HG03432 (cell line): ENCODE data around the gene LMX1B.
"Not testable (repeated sequence)": the region's sequence is repeated elsewhere in the genome, so short reads cannot be mapped to it uniquely, and the experiment has no call there.

ENCODE experiments used
- ATAC-seq: cut with Tn5 transposase; IDR thresholded peaks from one replicate; pipeline ENCODE4 v1.9.1; 2021; ENCODE audit warnings: mild to moderate bottlenecking, moderate library complexity; ENCODE audit not compliant: unreplicated experiment

LMX1B gene

DNA sequence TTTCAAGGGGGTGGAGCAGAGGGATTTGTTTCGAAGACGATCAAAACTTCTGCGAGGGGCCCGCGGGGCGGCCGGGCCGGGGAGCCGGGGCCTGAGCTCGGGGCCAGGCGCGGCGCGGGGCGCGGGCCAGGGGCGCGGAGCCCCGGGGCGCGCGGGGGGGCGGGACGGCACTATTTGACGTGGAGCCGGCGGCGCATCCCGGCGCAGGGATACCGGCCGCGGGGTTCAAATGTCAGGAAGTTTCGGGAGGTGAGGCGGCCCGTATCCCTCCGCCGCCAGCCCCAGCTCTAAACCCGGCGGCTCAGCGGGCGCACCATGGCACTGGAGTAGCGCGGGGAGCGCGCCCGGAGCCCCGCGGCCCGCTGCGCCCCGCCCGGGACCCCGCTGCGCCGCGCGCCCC lies at the start of gene LMX1B:
Gene LMX1B (plus strand): TSS at position 278 of the 400 bp plus-strand sequence. CDS start 522 bp downstream, outside the sequence.
- no peak for ATAC-seq

DNA sequence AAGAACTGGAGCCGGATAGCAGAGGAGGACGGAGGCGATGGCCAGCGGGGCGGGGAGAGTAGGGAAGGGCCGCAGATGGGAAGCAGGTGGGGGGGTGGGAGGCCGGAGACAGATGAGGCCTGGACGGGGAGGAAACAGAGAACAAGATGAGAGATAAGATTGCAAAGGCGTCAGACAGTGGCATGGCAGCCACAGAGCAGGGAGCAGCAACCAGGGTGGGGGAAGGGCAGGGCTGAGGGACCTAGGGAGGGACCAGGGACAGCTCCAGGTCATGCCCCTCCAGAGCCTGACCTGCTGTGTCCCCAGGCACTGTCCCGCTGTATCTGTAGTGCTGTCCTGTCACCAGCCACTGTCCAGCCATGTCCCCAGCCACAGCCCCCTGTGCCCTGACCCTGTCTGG lies 49.6 kb upstream of the LMX1B start:
- no peak for ATAC-seq

DNA sequence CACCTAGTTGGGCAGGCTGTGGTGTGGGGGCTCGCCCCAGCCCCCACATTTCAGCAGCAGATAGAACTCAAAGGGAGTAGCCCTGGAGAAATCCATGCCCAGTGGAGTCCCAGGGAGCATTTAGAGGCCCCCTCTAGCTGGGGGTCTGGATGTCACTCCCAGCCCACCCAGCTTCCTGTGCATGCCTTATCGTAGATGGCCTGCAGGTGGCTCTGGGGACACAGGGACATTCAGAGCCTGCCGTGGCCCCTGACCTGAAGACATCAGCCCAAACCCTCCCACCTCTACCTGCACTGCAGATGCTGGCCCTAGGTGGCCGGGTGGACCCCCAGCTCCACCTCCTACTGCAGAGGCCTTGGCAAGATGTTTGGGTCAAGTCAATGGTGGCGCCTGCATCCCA lies 49.0 kb upstream of the LMX1B start:
- ATAC-seq: no peak

DNA sequence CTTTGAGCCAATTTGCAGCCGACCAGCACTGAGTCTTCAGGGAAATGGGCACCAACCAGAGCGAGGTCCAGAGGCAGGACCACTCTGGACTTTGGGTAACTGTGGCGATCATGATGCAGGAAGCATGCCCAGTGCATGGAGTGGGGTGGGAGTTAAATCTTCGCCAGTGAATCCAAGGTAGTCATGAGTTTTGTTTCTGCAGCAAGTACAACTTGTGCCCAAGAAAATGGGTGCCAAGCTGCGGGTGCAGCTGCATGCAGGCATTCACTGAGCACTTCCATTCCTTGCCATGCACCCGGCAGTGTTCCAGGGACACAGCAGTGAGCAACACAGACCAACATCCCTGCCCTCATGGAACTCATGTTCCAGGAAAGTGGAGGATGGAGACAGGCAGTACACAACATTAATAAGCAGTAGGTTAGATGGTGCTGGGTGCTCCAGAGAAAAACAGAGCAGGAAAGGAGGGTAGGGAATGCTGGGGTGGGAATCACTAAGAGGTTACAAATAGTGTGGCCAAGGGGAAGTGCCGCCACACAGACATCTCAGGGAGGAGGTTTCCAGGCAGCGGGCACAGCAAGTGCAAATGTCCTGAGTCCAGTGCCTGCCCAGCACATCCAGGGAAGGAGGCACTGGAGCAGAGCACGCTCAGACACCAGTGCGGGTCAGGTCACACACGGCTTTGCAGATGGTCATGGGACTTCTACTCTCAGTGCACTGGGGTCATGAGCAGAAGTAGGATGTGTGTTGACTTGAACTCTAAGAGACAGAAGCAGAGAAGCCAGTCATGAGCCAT lies 48.2 kb upstream of the LMX1B start:
- ATAC-seq: no peak

DNA sequence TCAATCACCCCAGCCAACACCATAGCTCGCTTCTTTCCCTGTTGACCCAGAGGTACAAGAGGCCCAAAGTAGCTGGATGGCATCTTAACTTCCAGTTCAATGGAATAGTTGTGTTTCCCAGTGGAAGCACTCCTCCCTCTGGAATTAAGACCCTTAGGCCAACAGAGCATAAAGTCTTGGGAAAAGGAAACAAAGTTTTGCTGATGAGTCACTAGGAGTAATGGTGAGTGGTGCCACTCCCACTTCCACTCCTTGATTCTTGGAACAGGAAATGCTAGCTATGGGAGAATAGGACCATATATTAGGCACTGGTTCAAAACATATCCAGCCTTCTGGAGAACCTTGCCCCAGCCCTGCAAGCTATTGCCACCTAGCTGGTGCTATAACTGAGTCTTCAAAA lies 44.7 kb upstream of the LMX1B start:
- no peak for ATAC-seq

DNA sequence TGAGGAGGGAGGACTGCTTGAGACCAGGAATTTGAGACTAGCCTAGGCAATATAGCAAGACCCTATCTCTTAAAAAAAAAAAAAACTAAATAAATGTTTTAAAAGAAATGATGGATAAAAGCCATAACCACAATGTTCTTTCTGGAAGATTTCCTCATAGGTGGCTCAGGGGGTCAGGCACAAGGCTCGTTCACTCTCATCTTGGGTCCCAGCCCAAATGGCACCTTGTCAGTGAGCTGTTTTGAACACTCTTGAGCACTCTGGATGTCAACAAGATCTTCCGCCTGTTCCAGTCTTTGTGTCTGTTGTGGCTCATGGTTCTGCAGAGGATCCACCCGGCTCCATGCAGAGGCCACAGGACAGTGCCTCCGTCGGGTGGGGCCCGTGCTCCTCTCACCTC lies 35.7 kb upstream of the LMX1B start:
- ATAC-seq: no peak

DNA sequence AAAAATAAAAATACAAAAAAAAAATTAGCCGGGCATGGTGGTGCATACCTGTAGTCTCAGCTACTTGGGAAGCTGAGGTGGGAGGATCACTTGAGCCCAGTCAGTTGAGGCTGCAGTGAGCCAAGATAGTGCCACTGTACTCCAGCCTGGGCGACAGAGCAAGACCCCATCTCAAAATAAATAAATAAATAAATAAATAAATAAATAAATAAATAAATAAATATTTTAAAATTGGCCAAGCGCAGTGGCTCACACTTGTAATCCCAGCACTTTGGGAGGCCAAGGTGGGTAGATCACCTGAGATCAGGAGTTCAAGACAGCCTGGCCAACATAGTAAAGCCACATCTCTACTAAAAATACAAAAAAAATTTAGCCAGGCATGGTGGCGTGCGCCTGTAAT lies 33.4 kb upstream of the LMX1B start:
- not testable (repeated sequence) for ATAC-seq

DNA sequence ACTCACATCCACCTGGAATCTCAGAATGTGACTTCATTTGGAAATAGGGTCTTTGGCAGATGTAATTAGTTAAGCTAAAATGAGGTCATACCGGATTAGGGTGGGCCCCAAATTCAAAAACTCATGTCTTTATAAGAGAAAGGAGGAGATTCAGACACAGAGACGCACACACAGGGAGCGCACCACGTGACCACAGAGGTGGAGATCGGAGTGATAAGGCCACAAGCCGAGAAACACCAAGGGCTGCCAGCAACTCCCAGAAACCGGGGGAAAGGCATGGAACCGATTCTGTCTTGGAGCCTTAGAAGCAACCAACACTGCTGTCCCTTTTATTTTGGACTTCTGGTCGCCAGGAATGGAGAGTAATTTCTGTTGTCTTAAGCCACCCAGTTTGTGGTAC lies 31.8 kb upstream of the LMX1B start:
- ATAC-seq: no peak

DNA sequence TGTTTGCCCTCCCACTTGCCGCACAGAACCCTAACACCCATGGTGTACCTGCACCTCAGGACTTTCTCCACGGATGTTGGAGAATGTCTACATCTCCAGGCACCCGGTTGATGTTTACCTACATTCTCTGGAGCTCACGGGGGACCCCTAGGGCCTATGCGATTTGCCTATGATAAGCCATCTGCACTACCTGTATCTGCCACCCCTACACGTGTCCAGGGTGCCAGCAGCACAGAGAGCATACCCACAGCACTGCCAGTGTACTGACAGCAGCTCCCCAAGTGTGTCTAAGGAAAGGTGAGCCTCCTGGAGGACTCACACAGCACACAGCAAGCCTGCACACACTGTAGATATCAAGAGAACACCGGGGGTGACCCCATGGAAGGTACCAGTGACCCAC lies 31.3 kb upstream of the LMX1B start:
- no peak for ATAC-seq

DNA sequence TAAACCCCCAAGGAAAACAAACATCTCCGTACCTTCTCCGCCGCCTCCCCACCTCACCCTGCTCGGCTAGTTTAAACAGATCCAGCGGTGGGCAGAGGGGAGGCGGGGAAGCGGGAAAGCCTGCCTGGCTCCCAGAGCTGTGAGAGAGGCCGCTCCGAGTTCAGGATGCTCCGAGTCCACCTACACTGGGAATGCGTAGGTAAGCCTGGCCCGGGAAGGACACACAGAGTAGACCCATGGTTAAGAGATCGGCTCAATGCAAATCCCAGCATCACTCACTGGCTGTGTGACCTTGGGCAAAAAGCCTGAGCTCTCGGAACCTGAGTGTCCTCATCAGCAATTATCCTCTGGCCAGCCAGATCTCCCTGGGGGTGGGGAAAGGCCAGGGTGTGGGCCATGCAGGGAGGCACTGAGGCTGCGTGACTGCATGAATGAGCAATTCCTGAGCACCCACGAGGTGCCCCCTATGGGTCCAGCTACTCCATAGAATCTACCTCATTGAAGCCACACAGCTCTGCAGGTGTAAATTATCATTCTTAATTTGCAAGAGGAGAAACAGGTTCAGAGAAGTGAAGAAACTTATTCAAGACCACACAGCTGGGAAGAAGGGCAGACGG lies 30.5 kb upstream of the LMX1B start:
- no peak for ATAC-seq

DNA sequence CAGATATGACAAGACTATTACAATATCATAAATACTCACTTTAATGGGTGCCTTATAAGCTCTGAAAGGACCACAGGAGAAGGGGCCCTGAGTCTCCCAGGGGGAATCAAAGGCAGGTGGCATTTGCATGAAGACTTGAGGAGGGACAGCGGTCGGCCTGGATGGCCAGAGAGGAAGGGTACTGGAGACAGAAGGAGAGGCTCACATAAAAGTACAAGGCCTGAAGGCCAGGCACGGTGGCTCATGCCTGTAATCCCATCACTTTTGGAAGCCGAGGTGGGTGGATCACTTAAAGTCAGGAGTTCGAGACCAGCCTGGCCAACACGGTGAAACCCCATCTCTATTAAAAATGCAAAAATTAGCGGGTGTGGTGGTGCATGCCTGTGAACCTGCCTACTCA lies 29.1 kb upstream of the LMX1B start:
- no peak for ATAC-seq

DNA sequence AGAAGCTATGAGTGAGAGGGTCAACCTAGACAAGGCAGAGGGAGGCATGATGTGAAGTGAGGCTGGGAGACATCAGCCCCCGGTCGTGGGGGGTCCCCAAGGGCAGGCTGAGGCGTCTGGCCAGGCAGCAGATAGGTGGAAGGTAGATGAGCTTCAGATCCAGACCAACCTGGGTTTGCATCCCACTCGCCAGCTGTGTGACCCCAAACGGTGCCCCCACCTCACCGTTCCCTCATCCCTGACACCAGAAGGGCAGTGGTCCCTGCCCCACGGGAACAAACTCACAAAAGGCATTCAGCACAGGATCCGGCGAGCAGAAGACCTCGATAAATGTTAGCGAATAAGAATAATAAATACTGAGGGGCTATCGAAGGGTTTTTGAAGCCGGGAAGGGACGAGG lies 27.5 kb upstream of the LMX1B start:
- no peak for ATAC-seq

DNA sequence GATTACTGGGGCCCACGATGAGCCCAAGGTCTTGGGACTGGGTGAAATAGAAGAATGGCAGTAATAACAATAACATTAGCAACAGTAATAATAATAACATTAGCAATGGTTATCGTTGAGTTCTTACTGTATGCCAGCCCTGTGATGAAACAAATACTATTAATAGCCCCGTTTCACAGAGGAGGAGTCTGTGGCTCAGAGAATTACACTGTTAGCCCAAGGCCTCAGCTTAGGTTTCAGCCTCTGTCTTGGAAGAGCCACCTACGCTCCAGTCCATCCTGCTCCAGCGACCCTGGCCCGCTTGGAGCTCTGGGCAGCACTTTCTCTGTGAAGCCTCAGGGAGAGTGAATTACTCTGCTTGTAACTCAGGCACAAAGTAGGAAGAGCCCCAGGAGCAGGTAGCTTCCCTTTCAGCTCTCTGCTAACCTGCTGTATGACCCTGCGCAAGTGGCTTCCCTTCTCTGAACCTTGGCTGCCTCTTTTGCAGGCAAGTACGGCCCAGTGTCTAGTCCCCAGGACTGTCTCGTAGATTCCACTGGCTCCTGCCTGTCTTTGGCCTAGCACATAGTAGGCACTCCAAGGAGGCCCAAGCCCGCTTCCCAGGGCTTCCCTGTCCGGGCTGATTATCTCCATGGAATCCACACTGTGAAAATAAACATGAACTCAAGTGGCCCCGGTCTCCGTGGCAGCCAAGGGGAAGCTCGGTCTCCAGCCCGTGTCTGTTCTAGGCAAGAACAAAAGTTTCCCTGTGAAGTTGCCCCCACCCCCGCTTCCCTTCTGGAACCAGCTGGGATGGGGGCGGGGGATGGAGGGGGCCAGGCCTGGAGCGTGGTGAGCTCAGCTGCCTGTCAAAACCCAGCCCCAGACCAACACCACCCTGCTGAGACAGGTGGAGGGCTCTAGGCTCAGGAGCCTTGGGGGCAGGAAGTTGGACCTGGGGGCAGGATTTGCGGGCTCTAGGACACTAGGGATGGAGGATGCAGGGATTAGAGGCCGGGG lies 26.2 kb upstream of the LMX1B start:
- ATAC-seq: no peak

DNA sequence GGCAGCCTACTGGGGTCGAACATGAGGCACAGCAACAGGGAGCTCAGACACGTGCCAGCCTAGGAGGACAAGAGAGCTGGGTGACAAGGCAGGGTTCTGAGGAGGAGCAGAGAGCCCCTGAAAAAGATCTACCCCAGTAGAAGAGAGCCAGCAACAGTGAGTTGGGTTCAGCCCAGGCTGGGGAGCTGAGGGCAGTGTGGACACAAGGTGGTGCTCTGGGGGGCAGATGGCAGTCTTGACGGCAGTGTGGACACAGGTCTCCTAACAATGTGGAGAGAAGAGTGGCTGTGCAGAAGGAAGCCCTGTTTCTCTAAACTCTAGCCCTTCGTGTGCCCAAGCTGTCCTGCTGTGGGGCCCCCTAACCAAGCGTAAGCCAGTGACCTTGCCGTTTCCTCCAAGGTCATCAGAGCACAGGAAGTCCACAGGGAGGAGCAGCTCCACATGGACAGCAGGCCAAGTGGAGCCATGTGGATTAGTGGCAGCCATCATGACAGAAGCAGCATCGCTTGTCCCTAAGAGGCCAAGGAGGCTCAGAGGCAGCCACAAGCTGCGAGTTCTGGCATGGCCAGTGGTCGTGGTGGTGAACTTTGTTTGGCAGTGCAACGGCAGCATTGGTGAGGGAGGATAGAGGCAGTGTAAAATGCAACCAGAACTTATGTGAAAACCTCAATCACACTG lies 25.1 kb upstream of the LMX1B start:
- no peak for ATAC-seq

DNA sequence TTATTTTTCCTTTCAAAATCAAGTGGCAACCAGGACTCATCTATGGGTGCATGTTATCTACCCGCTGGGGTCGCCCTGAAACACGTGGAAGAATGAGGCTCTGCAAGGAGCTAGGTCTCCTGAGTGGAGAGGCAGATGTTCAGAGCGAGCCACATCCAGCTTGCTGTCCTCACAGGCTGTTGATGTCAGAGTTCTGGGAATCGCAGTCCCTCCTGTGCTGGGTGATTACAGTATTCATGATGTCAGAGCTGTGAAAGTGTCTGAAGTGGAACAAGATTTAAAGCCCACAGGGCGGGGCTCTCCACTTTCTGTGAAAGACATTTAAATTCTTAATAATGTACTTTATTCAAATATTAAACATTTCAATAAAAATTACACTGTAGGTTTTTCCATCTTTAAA lies 24.4 kb upstream of the LMX1B start:
- ATAC-seq: no peak

DNA sequence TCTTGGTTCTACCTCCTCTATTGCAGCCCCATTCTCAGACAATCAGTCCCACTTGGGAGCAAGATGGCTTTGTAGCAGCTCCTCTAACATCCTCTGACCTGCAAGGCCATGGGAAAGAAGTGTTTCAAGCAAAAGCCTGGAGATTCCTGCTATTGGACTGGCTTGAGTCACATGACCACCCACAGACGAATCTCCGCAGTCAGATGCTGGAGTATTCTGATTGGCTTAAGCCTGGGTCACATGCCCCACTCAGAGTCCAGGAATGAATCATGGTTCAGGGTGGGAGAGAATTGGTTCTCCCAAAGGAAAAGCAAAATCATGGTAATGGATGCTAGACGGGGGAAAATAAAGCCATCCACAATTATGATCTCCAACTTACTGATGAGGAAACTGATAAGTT lies 22.6 kb upstream of the LMX1B start:
- ATAC-seq: no peak

DNA sequence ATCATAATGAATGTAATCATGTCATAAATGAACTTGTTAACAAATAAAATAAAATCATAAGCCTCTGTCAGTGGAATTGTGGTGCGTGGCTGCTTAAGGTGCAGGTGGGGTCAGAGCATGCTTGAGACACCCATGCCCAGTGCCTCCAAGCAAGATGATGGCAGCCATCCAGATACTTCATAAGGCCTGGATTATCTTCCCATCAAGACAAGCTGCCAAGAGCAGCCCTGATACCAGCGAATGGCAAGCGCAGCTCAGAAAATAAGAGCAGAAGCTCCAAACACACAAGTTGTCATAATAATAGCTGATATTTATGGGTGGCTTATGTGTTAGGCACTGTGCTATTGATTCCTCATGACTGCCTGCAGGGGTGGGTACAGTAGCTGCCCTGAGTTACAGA lies 21.8 kb upstream of the LMX1B start:
- ATAC-seq: no peak

DNA sequence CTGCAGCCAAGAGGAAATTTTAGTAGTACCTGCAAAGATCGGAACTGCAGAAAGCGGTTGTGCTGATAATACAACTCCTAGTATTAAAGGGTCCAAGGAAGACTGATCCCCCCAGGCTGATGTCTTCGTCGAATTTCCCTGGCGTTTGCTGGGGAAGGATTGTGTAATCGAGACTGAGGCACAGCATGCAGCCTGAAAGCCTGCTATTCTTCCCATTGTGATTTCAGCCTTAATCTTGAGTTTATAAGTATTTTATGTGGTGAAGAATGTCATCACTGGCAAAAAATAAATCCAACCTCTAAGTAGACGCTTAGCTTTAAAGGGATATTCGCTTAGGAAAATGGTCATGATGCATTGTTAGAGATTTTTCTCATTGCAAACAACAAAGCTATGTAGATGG lies 21.3 kb upstream of the LMX1B start:
- no peak for ATAC-seq

DNA sequence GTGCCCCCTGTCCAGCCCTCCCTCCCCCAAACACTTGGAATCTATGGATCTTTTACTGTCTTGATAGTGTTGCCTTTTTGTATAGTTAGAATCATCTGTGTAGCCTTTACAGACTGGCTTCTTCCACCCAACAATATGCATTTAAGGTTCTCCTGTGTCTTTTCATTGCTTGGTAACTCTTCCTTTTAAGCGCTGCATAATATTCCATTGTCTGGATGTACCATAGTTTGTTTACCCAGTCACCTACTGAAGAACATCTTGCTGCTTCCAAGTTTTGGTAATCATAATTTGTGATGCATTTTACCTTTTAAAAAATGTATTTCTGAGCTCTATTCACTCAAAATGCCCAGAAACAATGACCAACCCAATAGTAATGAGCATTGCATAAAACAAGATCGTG lies 17.7 kb upstream of the LMX1B start:
- no peak for ATAC-seq

DNA sequence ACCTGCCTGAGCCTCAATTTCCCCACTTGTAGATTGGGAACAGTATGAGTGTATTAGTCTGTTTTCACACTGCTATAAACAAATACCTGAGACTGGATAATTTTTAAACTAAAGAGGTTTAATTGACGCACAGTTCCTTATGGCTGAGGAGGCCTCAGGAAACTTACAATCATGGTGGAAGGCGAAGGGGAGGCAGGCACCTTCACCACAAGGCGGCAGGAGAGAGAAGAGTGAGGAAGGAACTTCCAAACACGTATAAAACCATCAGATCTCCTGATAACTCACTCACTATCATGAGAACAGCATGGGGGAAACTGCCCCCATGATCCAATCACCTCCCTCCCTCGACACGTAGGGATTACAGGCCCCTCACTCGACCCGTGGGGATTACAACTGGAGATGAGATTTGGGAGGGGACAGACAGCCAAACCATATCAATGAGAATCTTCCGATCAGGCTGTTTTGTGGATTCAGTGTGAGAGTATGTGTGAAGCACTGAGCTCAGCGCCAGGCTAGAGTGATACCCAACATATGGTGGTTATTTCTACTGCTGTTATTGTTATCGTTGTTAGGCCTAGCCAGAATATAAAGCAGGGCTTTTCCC lies 14.6 kb upstream of the LMX1B start:
- ATAC-seq: no peak
